Peyer's patch (tissue), 4 donors: ENCODE data around the gene DBF4.

Source experiments
- POLR2A ChIP-seq, 2 donors: fragments of 450-650 bp; IDR thresholded peaks; one replicate each; pipeline ENCODE4 v1.5.1; 2017; ENCODE audit warnings: antibody characterized with exemption in 2 of 2, mild to moderate bottlenecking in 2 of 2, moderate library complexity in 2 of 2
- TF ChIP-seq, protein P1 (sequence below), 6 experiments: fragments of 450-650 bp in 4 of 6; fragments of 200-600 bp in 2 of 6; sonication (generic) in 1 of 6; IDR thresholded peaks; one replicate each; pipeline ENCODE4 v1.5.1; 2017 to 2019; ENCODE audit warnings: antibody characterized with exemption in 6 of 6, mild to moderate bottlenecking in 3 of 6, moderate library complexity in 1 of 6

DNA sequence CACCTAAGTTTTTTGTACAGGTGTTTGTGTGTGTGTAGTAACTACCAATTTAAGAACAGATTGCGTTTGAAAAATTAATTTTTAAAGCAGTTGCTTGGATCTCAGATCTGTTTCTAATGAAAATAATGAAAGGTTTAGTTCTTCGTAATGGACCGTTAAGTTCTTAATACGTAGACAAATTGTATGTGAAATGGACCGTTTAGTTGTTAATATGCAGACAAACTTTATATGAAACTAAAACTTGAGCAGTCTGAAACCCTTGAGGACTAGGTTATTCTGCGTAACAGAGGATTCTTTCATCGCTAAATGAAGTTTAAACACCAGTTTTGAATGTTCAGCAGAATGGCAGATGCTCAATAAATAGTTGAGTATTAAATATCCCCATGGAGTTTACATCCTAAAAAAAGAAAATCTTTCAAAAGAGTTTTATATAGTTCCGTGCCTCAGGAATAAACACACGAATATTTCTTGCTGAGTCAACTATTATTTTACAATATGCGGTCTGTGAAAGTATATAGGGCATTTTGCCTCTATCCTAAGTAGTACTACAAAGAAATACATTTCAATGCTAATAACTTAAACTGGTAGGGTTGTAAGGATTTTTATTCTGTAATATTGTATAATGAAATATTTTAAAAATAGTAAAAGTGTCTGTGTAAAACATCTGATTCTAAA lies 1.2 kb downstream of the DBF4 start:
- TF ChIP-seq, protein P1, sequence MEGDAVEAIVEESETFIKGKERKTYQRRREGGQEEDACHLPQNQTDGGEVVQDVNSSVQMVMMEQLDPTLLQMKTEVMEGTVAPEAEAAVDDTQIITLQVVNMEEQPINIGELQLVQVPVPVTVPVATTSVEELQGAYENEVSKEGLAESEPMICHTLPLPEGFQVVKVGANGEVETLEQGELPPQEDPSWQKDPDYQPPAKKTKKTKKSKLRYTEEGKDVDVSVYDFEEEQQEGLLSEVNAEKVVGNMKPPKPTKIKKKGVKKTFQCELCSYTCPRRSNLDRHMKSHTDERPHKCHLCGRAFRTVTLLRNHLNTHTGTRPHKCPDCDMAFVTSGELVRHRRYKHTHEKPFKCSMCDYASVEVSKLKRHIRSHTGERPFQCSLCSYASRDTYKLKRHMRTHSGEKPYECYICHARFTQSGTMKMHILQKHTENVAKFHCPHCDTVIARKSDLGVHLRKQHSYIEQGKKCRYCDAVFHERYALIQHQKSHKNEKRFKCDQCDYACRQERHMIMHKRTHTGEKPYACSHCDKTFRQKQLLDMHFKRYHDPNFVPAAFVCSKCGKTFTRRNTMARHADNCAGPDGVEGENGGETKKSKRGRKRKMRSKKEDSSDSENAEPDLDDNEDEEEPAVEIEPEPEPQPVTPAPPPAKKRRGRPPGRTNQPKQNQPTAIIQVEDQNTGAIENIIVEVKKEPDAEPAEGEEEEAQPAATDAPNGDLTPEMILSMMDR (IDR thresholded peaks at IDR 0.05): no peak
- no peak for TF ChIP-seq POLR2A (IDR thresholded peaks at IDR 0.05)
